Right forelimb (tissue), 1 donor: ENCODE results near the gene FYB2.
"Not testable (repeated sequence)": the region's sequence is repeated elsewhere in the genome, so short reads cannot be mapped to it uniquely, and the experiment has no call there.

Experiments used
- DNase-seq: peaks from one replicate; pipeline ENCODE4 v3.0.0-alpha.2; 2018

The FYB2 gene

DNA sequence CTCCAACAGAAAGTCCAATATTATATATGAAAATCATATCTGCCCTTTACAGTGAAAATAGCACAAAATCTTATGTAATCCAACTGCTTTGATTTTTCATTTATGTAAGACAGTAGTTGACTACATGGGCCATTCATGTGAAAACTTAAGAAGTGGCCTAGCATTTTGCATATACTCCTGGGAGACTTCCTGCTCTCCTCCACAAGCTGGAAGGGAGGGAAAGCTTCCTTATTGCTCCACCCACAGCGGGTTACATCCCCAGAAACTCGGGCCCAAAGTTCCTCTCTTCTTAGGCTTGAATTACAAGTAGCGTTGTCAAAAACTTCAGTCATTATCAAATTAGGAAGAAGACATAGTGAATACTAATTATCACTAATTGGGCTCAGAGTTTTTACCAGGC, 29.2 kb downstream of the FYB2 start:
- no peak for DNase-seq

DNA sequence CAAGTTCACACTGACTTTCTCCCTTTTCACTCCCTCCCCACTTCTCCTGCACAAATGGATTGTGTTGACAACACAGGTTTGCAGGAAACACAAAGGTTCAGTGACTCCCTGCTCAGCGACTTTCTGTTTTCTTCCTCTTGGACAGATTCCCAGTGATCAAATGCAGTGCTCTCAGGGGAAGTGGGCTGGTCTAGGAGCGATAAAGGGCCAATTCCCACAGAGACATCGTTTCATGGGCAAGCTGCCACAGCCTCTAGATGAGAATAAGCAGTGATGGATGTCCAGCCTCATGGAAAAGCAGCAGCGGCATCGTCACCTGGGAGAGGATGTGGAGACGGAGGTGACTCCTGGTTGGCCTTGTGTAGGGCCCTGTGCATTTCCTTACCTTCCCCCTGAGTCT, 30.6 kb downstream of the FYB2 start:
- no peak for DNase-seq

GRCh38 chr1:56788102-56788501, 31.1 kb downstream of the FYB2 start:
- no peak for DNase-seq

DNA sequence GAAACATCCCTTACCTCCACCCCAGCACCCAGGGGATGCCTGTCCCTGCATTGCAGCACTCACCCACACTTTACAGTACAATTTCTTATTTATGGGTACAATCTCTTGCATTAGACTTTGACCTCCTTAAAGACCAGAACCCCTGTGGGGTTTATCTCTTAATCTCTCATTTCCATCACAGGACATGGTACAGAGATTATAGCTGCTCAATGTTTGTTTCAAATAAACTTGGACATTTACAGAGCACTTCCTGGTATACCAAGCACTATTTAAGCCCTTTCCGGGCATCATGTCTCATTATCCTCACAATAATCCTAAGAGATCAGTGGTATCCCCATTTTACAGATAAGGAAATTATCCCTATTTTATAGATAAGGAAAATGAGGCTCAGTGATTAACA, 31.9 kb downstream of the FYB2 start:
- DNase-seq = no peak

DNA sequence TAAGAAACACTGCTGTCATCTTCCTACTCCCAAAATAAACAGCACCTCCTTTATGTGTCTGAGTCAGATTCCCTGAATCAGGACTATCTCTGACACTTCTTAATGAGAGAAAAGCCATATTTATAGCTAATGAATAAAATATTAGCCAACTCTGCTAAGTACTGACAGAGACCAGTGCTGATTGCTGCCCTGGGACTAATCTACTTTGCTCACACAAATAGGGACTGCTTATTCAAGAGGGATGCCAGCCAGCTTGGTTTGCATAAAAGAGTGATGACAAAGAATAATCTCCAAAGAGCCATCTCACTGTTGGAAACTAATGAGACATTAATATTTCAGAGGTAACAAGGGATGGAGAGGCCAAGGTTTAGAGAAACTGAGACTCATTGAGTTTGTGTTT, 36.4 kb downstream of the FYB2 start:
- no peak for DNase-seq

- DNase-seq = no peak
These were observed 38.4 kb downstream of the FYB2 start for GRCh38 chr1:56780826-56781225.

DNA sequence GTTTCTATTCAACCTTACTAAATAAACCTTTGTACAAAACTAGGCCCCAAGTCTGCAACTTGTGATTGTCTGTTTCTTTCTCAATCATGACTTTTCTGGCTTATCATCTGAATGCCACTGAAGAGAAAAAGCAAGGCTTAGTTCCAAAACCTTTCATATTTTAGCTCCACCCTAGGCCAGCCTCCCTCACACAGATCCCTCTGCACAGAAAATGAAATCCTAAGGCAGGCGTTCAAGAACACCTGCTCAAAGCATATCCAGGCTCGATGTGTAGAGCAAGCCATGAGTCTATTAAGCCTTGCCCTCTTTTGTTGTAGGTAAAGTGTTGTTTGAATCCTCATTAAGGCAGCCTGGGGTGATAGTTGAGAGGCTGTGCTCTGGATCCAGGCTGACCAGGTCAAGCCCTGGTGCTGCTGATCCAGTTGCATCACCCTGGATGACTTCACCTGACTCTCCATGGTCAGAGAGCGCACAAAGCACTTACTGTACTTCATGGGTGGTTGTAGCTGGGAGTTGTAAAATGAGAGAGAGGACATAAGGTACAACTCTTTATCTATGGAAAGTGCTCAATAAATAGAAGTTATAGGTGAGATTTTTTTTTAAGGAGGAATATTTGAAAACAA, 39.0 kb downstream of the FYB2 start:
- DNase-seq = no peak

GRCh38 chr1:56777972-56778371, 41.2 kb downstream of the FYB2 start:
- no peak for DNase-seq

GRCh38 chr1:56774732-56775131, 44.5 kb downstream of the FYB2 start:
- not testable (repeated sequence) for DNase-seq

- DNase-seq = no peak
These were observed 45.1 kb downstream of the FYB2 start for GRCh38 chr1:56774067-56774609.

DNA sequence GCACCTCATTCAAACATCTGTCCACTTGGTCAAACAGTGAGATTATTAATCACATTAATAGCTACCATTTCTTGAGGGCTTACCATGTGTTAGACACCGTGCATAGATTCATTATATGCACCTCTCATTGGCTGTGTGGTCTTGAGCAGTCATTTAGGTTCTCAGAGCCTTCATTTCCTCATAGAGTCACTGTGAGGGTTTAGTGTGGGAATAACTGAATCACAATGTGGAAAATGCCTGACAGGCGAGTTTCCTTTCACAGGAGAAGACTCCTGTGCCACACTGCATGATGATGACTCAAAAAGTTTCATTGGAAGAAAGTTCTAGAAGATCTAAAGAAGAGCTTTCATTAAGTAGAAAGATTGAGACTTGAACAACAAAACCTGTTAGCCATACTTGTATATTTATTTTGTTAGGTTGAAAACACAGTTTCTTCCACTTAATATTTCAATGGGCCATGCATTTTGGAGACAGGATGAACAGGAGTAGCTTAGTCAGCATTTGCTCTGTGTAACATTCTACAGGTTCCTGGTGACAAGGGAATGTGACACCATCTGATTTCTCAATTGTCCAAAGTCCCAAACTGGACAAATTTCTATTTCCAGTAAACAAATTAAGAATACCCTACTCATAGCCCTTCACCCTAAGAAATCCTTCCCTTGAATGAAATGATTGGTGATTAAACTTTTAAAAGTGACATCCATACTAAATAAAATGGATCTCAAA, 45.7 kb downstream of the FYB2 start:
- DNase-seq = no peak

DNA sequence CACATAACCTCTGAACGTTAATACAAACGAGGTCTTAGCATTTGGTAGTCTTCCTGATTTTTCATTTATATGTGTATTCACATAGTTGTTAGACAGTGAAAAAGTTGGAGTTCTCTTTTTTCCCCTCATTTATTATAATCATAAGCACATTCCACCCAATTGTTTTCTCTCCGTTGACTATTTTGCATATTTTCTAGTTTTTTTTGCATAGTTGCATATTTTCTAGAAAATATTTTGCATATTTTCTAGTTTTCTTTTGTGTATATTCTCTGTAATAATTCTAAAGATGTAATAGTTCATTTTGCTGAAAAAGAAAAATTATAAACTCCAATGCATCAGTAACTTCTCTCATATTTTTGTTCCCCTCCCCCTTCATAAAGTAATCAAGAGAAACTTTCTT, 47.5 kb downstream of the FYB2 start:
- no peak for DNase-seq

DNA sequence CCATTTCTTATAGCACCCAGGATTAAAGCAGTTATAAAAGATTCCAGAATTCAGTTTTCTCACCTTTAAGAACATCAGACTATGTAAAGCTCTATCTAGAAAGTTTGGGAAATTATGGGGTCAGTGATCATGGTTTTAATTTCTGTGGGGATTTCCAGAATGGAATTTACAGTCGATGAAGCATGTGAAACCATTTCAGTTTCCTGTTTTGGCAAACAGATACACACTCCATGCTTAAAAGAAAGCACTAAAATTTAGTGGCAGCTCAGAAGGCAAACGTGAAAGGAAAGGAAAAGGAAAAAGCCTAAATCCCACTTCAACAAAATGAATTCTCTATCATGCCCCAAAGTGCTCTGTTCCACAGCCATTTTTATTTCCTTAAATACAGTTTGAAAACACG, 60.4 kb downstream of the FYB2 start:
- no peak for DNase-seq

DNA sequence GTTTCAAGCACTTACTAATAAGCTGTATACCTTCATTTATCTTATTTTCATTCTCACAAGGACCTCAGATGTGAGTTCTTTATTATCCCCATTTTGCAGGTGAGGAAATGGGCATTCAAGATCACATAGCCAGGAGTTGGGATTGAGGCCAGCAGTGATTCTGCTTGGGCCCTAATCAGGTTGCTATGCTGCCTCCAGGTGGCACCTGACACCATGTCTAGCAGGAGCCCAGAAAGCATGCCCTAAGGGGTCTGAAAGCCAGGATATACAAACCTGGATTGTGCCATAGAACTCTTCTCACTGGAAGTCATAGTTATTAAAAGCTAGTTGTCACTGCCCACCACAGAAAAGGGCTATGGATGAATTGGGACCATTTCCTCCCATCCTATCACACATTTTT, 61.1 kb downstream of the FYB2 start:
- DNase-seq = no peak

- no peak for DNase-seq
These were observed 63.3 kb downstream of the FYB2 start for GRCh38 chr1:56755911-56756310.

DNA sequence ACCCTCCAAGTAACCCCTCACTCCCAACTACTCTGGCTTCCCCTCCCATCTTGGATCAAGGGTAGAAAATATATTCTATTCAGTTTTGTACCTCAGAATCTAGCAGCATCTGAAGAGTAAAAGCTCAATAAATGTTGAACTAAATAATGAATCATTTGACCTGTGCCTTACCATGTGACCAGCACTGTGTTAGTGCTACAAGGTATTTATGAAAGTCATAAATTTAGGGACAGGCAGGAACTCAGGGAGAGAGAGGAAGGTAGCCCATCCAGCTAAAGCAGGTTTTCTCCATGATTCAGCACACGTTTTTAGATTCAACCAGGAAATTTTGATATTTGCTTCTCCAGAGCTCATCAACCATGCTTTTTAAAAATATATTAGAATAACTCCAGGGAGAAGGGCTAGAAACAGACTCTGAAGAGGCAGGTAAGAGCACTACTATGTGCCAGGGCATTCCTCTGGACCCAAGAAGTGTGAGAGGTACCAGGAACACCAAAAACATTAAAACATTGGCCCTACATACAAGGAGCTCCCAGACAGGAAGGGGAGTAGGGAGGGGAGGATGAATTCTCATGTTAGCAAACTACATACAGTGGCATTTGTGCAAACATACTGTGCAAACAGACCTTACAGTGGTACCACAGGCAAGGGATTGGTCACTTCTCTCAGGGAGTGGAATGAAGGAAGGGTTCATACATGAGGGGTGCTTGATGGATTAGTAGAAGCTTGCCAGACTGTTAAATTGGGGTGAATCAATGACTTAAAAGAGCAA, 64.3 kb downstream of the FYB2 start:
- no peak for DNase-seq

- DNase-seq = no peak
These were observed 74.0 kb downstream of the FYB2 start for GRCh38 chr1:56745231-56745630.

- DNase-seq = no peak
These were observed 90.2 kb downstream of the FYB2 start for GRCh38 chr1:56728964-56729363.

GRCh38 chr1:56726706-56727105, 92.5 kb downstream of the FYB2 start:
- DNase-seq = no peak

DNA sequence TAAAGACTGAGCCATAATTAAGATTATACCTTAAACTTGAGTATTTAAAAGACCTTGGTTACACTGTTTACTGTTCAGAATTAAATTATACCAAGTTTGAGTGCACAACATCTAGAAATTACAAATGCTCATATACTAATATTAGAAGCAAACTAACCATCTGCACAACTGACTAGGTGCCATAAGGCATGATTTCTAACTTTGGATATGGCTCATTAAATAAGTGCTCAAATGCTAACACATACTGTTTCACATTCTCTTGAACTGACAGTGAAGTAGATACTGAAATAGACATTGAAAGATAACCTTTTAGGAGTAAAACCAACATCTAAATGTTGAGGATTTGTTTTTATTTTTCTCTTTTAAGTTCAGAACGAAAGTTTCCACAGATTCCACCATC, 100.0 kb downstream of the FYB2 start:
- no peak for DNase-seq

GRCh38 chr1:56715156-56715555, 104.0 kb downstream of the FYB2 start:
- DNase-seq = no peak

- DNase-seq = no peak
These were observed 106.1 kb downstream of the FYB2 start for GRCh38 chr1:56713112-56713511.

DNA sequence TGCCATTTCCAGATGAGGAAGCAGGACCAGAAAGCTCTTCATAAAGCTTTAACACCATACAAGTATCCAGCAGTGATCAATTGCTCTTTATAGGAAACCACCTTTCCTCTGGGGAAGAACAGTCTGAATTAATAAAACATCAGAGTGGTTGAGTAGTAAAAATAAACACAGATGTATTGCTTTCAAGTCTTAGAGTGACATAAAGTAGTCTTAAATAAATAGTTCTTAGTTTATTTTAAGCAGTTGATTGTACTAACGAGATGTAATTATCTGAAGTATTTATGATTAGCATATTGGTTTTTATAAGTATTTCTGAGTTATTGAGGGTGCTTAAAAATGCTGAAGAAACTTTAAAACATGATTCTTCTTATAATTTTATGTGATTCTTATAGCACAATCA, 107.1 kb downstream of the FYB2 start:
- no peak for DNase-seq

- DNase-seq = no peak
These were observed 108.6 kb downstream of the FYB2 start for GRCh38 chr1:56710646-56711045.
